ENCODE results near the gene PCBP4.
A peak's percentile ranks its signal among the peaks of the same experiment; 100 is the strongest.
"Not testable (repeated sequence)": the region's sequence is repeated elsewhere in the genome, so short reads cannot be mapped to it uniquely, and the experiment has no call there.

Gene PCBP4

DNA sequence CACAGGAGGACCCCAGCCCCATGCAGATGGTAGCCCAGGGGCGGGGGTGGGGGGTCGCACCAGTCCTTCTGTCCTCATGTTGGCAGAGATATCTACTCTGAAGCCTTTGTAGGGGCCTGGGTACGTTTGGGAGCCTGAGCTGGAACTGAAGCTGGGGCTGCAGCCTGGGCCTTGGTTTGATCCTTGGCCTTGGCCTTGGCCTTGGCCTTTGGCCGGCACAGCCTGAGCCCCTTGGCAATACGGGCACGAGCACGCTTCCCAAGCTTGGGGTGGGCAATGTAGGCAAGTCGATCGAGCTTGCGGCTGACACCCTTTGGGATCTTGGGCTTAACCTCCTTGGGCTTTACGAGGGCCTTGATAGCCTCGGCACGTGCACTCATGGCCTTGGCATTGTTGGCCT is 26.4 kb upstream of the PCBP4 start:
- DNase-seq, result not testable (repeated sequence)

DNA sequence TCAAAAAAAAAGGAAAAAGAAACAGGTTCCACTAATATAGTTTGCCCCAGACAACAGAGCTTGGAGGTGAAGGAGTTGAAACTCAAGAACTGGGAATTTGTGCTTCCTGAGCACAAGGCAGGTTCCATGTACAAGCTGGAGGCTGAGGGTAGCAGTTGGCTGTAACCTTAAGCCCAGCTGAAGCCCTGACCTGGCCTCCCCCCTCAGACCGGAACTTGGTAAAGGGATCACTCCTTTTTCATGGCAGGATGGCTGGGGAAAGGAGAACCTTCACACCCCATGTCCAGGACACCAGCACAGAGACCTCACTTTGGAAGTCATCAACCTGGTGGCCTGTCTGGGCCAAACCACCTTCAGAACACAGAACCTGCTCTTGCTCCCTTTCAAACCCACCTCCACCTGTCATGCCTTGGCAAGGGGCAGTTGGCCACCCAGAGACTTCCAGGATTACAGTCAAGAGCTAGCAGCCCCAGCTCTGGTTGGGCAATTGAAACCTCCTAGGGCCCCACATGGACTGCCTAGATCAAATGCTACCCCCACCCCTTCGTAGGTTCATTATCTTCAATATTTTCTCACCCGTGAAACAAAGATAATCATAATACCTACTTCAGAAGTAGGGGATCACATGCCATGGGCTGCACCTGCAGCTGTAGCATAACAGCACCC is 24.9 kb upstream of the PCBP4 start:
- DNase-seq, result no peak

DNA sequence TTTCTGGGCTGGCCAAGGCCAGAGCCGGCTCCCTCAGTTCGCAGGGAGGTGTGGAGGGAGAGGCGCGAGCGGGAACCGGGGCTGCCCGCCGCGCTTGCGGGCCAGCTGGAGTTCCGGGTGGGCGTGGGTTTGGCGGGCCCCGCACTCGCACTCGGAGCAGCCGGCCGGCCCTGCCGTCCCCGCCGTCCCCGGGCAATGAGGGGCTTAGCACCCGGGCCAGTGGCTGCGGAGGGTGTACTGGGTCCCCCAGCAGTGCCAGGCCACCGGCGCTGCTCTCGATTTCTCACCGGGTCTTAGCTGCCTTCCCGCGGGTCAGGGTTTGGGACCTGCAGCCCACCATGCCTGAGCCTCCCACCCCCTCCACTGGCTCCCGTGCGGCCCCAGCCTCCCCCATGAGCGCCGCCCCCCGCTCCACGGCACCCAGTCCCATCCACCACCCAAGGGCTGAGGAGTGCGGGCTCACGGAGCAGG is 23.3 kb upstream of the PCBP4 start:
- DNase-seq, result not testable (repeated sequence)

DNA sequence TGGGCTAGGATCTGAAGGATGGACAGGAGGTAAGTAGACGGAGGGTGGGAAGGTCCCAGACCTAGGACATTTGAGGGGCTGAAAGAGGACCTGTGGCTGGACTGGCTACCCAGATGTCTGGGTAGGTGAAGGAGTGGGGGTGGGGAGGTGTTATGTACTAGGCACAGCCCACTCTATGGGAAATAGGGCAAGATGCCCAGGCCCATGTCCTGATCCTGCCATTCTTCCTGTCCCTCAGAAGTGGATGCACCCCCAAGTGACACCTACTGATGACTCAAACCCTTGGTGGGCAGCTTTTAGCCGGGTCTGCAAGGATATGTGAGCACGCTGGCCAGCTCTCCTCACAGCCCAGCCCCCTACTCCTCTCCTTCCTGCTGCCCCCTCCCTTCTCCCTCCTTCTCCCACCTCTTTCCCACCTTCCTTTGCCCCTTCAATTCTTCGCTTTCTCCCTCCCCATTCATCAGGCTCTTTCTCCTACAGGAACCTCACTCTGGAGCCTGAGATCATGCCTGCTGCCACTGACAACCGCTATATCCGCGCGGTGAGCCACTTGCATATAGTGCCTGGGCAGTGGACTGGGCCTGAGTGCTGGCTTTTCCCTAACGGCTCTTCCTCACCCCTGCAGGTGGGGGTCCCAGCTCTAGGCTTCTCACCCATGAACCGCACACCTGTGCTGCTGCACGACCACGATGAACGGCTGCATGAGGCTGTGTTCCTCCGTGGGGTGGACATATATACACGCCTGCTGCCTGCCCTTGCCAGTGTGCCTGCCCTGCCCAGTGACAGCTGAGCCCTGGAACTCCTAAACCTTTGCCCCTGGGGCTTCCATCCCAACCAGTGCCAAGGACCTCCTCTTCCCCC is 21.3 kb upstream of the PCBP4 start:
- DNase-seq, result no peak

DNA sequence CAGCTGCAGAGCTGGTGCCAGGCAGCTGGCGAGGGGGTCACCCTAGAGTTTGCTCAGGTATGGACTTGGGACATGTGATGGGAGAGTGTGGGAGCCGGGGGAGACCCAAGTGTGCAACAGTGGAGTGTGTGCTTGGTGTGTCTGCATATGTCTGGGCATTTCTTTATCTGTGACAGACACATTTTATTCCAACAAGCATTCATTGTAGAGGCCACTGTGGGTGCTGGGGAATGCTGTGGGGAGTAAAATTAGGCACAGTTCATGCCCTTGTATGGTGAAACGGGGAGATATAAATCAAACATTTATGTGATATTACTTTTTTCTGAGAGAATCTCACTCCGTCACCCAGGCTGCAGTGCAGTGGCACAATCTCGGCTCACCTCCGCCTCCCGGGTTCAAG is 20.3 kb upstream of the PCBP4 start:
- no peak for DNase-seq

DNA sequence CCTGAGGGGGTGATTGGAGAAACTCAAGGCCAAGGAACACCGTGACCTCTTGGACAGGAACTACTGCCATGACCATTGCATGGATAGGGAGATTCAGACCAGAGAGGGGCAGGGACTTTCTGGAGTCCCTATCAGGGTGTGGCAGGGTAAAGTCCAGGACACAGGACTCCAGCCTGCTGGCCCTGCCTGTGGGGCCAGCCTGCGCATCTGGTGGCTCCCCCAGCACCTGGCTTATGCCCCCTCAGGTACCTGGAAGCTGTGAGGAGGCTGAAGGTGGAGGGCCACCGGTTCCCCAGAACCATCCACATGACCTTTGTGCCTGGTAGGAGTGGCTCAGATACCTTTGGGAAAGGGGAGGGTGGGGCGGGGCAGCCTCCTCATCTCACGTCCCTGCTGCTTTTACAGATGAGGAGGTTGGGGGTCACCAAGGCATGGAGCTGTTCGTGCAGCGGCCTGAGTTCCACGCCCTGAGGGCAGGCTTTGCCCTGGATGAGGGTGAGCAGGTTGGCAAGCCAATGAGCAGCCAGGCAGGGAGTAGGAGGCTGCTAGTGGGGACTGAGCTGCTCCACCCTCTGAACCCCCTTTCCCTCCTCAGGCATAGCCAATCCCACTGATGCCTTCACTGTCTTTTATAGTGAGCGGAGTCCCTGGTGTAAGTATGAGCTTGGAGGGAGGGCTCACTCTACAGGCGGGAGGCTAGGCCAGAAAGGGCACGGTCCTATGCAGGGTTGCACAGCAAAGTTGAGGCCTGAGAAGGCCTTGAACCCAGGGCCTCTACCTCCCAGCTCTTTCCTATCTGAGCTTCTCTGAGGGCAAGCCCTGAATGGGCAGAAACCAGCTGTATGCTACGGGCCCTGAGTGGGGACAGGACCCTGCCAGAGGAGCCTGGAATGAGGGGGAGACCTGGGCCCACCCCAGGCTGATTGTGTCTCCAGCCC is 19.0 kb upstream of the PCBP4 start:
- DNase-seq, result no peak

DNA sequence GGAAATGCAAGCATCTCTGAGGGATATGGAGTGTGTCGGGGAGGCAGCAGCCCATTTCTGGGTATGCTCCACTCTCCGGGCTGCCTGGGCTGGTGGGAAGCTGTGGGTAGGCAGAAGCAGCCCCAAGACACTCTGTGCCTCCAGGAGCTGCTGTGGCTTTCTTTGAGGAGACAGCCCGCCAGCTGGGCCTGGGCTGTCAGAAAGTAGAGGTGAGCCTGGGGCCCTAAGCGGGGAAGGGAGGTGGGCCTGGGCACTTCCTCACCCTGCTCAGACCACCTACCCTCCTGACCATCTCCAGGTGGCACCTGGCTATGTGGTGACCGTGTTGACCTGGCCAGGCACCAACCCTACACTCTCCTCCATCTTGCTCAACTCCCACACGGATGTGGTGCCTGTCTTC is 17.8 kb upstream of the PCBP4 start:
- no peak for DNase-seq

DNA sequence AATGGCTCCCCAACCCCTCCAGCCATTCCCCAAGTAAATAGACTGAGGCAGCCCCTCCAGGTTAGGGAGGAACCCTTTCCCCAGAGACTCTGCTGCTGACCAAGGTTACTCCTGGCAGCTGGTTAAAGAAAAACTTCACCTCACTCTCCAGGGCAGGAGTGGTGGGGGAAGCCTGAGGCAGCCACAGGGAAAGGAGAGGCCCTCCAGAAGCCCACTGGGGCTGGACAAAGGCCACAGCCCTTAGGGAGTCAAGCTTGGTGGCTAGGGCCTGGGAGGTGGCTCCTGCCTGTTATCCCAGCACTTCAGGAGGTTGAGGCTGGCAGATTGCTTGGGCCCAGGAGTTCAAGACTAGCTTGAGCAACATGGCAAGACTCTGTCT is 17.0 kb upstream of the PCBP4 start:
- no peak for DNase-seq

DNA sequence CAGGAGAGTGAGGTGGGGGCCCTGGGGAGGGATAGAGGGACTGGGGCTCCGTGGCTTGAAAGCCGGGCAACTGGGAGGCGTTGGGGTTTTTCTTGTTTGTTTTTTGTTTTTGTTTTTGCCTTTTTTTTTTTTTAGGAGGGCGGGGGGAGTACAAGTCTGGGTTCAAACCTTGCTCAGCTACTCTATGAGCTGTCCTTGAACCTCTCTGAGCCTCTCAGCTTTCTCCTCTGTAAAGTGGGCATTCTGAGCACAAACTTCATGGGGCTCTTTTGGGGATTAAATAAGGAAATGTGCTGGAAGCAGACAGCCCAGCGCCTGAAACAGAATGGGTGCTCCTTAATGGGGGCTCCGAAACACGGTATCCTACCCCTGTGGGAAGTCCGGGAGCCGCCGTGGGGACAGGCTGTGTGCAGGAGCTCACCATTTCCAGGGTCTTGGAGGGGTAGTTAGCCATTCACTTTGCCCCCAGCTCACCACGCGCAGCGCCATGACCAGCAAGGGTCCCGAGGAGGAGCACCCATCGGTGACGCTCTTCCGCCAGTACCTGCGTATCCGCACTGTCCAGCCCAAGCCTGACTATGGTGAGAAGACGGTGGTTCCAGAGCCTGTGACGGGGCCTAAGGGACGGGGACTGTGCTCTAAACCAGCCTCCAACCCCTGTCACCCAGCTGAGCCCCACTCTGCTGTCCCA is 16.5 kb upstream of the PCBP4 start:
- no peak for DNase-seq

DNA sequence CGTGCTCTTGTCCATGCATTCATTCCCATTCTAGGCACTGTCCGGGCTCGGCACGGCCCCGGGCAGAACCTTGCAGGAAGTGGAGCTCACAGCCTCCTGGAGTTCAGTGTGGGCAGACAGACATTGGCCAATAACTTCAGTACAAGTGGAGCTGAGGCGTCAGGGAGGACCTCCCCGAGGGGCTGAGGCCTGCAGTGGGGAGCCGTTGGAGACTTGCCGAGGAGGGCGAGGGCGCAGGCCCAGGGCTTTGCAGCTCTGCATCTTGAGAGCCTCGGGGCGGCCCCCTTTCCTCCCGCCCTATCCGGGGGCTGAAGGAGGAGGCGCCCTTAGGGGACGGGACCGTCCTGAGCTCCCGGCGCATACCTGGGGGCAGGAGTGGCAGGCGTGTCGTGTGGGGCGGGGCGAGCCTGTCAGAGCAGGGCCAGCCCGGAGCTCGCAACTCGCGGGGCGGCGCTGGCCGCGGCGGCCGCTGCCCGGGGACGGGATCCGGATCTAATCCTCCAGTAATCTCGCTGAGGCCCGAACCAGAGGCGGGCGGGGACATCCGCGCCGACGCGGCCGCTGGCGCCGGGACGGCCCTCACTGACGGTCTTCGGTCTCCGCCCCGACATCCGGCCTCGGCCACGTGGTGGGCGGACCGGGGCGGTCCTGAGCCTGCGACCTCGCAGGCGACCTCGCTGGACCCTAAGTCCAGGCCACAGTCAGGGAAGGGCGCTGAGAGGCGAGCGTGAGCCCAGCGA is 15.8 kb upstream of the PCBP4 start, which contains the start of gene ACY1:
Gene ACY1, plus strand, starts transcription at position 698 of the 740 bp plus-strand sequence. CDS start 530 bp downstream, outside the sequence.
- peak in 1 of 2 experiments; percentile 56 for DNase-seq

DNA sequence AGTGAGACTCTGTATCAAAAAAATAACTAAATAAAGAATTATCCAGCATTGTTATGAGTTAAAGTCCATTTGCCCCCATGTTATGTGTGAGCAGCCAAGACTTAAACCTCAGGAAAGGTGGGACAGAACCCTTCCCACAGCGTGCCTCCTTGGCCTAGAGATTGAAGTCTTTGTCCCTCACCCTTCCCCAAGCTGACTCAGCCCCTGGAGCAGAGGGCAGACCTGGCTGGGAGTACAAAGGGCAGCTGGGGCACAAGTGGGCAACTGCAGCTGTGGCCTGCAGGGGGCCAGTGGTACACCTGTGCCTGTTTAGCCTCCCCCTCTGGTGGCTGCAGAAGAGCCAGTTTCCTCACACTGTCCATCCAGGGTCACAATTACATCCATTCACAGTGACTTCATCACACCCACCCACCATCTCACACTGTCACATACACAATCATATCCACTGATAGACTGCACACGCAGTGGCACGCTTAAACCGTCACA is 15.1 kb upstream of the PCBP4 start:
- no peak for DNase-seq

DNA sequence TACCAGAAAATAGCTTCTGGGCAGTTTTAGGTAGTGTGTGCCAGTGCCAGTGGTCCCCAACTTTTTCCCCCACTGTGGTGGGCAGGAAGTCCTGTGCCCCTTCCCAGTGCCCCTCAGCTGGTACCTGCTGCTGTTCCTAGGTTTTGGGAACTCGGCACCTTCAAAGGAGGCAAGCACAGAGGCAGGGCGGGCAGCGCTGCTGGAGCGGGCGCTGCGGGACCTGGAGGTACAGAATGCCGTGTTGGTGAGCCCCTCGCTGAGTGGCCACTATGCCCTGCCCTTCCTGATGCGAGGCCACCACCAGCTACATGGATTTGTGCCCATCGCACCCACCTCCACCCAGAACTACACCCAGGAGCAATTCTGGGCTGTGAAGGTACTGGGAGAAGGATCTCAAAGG is 13.0 kb upstream of the PCBP4 start:
- no peak for DNase-seq

DNA sequence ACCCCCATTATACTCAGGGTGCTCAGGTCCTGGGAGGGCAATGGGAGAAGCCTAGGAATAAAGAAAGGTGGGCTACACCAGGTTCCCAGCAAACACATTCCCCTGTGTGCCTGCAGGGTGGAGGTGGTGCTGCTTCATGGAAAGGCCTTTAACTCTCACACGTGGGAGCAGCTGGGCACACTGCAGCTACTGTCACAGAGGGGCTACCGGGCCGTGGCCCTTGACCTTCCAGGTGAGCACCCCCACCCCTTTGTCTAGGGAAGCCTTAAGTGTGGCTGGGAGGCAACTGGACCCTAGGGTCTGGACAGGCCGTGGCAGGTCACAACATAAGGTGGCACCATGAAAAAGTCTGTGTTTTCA is 10.9 kb upstream of the PCBP4 start:
- no peak for DNase-seq

DNA sequence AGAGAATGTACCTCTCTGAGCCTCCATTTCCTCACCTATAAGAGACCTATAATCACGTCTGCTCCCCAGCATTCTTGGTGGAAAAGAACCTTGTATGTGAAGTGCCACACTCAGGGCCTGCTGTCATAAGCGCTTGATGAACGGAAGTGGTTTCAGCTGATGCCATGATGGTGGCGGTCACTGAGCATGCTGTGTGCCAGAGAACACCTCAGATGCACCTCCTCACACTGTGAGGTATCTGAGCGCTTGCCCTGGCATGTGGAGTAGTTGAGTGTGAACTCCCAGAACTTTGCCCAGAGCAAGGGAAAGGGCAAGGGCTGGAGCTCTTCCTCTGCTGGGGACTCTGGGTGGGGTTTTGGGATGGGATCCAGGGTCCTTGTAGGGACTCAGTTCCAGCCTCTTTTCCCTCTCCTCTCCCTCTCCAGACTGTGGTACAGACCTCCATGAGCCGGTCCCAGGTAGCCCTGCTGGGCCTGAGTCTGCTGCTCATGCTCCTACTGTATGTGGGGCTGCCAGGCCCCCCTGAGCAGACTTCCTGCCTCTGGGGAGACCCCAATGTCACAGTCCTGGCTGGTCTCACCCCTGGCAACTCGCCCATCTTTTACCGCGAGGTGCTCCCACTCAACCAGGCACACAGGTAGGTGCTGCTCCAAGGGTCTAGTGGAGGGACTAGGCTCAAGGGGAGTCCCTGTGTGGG is 10.3 kb upstream of the PCBP4 start:
- DNase-seq, result no peak

DNA sequence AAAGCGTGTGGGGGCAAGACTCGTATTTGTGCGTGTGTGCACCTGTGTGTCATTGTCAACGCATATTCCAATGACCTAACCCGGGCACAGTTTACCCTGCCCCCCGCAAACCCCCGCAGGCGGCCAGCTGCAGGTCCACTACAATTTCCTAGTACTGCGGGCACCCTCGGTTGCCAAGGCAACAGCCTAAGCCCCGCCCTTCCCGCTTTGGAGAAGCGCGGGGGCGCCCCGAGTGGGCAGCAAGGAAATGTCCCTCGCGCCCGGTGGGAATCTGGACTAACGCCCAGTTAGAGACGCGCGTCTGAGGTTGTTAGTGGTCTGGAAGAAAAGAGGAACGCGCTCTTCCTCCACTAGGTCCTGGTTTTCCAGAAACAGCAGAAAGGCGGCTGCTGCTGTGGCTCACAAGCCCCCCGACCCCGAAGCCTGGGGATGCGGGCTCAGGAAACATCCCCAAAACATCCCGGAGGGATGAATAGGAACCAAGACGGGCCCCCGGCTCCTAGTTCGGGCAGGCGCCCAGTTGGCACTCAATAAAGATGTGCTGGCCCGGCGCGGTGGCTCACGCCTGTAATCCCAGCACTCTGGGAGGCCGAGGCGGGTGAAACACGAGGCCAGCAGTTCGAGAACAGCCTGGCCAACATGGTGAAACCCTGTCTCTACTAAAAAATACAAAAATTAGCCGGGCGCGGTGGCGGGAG is 8.7 kb upstream of the PCBP4 start:
- no peak for DNase-seq

DNA sequence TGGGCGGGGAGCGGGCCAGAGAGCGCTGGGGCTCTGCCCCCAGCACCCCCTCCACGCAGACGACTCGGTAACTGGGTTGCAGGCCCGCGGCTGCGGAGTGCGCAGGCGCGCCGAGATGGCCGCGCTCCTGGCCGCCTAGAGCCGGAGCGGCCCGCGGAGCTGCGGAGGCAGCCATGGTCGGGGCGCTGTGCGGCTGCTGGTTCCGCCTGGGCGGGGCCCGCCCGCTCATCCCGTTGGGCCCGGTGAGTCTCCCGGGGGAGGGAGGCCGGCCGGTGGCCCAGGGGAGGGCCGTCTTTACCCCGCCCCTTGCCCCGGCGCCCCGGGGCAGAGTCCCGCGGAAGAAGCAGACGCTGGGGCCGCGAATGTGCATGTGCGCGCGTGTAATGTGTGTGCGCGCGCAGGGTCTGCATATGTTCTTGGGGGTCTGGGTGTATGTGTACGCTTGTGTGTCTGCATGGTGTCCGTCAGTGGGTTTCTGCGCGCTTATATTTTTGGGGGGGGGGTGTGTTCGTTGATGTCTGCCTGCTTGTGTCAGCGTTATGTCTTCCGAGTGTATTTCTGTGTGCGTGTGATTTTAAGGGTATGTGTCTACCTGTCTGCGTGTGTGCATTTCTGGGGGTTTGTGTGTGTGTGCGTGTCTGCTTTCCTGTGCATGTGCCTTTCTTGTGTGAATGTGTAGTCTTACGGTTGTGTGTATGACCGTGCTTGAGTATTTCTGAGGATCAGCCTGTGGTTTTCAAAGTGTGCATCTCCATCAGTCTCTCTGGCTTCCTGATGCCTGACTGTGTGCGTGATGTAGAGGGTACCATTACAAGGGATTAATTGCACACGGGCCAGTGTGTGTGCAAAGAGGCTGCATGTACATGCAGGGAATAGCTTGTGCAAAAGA is 8.0 kb upstream of the PCBP4 start, which contains the start of gene ABHD14A:
Gene ABHD14A, plus strand, starts transcription at position 102 of the 889 bp plus-strand sequence. Its CDS starts 72 bp downstream, at position 174.
- DNase-seq, result peak; percentile 14 to 71

DNA sequence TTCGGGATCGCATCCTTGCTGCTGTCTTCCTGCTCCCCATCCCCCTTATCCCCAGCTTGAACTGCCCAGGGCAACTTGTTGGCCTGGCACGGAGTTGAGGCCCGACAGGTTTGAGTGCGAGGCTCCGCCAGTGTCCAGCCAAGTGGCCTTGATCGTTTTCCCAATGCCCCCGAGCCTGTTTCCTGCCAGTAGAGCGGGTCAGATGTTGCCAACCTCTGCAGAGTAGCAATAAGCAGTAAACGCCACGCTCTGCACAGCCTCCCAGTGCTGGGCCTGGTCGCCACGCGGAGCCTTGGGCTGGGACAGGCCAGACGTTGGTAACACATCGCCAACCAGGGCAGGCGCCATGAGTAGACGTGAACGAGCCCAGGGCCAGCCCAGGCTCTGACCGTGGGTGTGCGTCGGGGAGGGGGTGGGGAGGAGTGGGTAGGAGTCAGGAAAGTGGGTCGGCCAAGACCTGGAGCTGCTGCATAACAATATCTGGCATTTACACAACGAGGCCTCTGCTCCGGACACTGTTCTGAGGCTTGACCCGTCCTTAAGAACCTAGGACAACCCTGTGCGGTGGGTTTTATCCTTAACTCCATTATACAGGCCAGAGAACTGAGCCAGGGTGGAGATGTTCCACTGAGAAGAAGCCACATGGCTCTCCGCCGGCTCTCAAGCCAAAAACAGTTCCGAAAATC is 7.2 kb upstream of the PCBP4 start:
- DNase-seq, result no peak

DNA sequence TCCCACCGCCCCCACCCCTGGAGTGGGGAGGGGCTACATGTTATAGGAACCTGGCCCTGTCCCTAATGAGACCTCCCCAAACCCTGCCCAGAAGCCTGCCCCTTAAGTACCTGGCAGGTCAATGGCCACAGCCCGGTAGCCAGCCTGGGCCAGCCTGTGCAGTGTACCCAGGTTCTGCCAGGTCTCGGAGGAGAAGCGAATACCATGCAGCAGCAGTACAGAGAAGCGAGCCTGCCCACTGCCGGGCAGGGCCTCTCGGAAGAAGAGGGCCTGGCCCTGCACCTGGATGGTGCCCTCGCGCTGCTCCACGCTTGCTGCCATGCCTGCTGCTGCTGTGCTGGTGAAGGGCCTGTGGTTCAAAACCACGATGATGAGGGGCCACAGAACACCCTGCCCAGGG is 4.1 kb upstream of the PCBP4 start:
- DNase-seq, result no peak

All from NCI-H446 (cell line).